ENCODE results near the gene OR51I2.

The OR51I2 gene

GRCh38 chr11:5486003-5486402 is 36.9 kb downstream of the OR51I2 start:
- no peak for TF ChIP-seq CTCF (IDR thresholded peaks at IDR 0.05; ENCODE audit: extremely low read depth, insufficient read depth, missing control alignments)
- in situ Hi-C loops (cut with MboI; ENCODE audit: low pct_unique_long_range_greater_than_20kb, low sequenced_read_pairs, unreplicated experiment) = loop anchor here (25.0 kb wide), 1 partner anchor 326 kb away; the partner anchor contains the start of gene OR52N2
- DNase-seq (ENCODE audit: low spot score) = no peak

- DNase-seq (ENCODE audit: low spot score) = no peak
- in situ Hi-C loops (cut with MboI; ENCODE audit: low pct_unique_long_range_greater_than_20kb, low sequenced_read_pairs, unreplicated experiment) = loop anchor here (25.0 kb wide), 1 partner anchor 326 kb away; the partner anchor contains the start of gene OR52N2
- TF ChIP-seq CTCF (IDR thresholded peaks at IDR 0.05; ENCODE audit: extremely low read depth, insufficient read depth, missing control alignments) = no peak
These were observed 37.3 kb downstream of the OR51I2 start for GRCh38 chr11:5486421-5486820.

- TF ChIP-seq CTCF (IDR thresholded peaks at IDR 0.05; ENCODE audit: extremely low read depth, insufficient read depth, missing control alignments) = no peak
- in situ Hi-C loops (cut with MboI; ENCODE audit: low pct_unique_long_range_greater_than_20kb, low sequenced_read_pairs, unreplicated experiment) = loop anchor here (25.0 kb wide), 1 partner anchor 324 kb away; the partner anchor contains the start of gene OR52N2
- DNase-seq (ENCODE audit: low spot score) = no peak
These were observed 39.3 kb downstream of the OR51I2 start, which contains the start of gene OR52D1 for GRCh38 chr11:5488385-5488784. TSS of gene OR52D1 (plus strand) at chr11:5488685. CDS start at chr11:5488707, 22 bp downstream.

GRCh38 chr11:5488798-5489399 is 39.8 kb downstream of the OR51I2 start:
- in situ Hi-C loops (cut with MboI; ENCODE audit: low pct_unique_long_range_greater_than_20kb, low sequenced_read_pairs, unreplicated experiment) = loop anchor here (25.0 kb wide), 1 partner anchor 323 kb away; the partner anchor contains the start of gene OR52N2
- TF ChIP-seq CTCF (IDR thresholded peaks at IDR 0.05; ENCODE audit: extremely low read depth, insufficient read depth, missing control alignments) = no peak
- DNase-seq (ENCODE audit: low spot score) = no peak

- DNase-seq (ENCODE audit: low spot score) = no peak
- in situ Hi-C loops (cut with MboI; ENCODE audit: low pct_unique_long_range_greater_than_20kb, low sequenced_read_pairs, unreplicated experiment) = loop anchor here (25.0 kb wide), 1 partner anchor 323 kb away; the partner anchor contains the start of gene OR52N2
- TF ChIP-seq CTCF (IDR thresholded peaks at IDR 0.05; ENCODE audit: extremely low read depth, insufficient read depth, missing control alignments) = no peak
These were observed 40.6 kb downstream of the OR51I2 start for GRCh38 chr11:5489576-5490357.

- no peak for DNase-seq (ENCODE audit: low spot score)
- in situ Hi-C loops (cut with MboI; ENCODE audit: low pct_unique_long_range_greater_than_20kb, low sequenced_read_pairs, unreplicated experiment) = loop anchor here (25.0 kb wide), 1 partner anchor 313 kb away; the partner anchor contains the start of gene OR52N2
- no peak for TF ChIP-seq CTCF (IDR thresholded peaks at IDR 0.05; ENCODE audit: extremely low read depth, insufficient read depth, missing control alignments)
These were observed 50.5 kb downstream of the OR51I2 start for GRCh38 chr11:5499671-5500070.
